Mucosa of rectum (tissue), 2 donors: Measurements from ENCODE around the gene SPRYD7.
A peak's percentile ranks its signal among the peaks of the same experiment; 100 is the strongest.
"Not testable (repeated sequence)": the region's sequence is repeated elsewhere in the genome, so short reads cannot be mapped to it uniquely, and the experiment has no call there.

Experiments used
- H3K27ac ChIP-seq, 2 donors: one replicate each; pipeline ENCODE4 v1.7.0; 2013; ENCODE audit warnings: inconsistent platforms in 2 of 2, low read depth in 2 of 2, low read length in 2 of 2
- H3K27me3 ChIP-seq, 2 donors: one replicate each; pipeline ENCODE4 v1.7.0; 2013; ENCODE audit warnings: low read length in 2 of 2; ENCODE audit not compliant: control insufficient read depth in 2 of 2, insufficient read depth in 2 of 2
- H3K36me3 ChIP-seq, 2 donors: one replicate each; pipeline ENCODE4 v1.7.0; 2013; ENCODE audit warnings: low read length in 2 of 2; ENCODE audit not compliant: control insufficient read depth in 2 of 2, insufficient read depth in 2 of 2
- H3K4me1 ChIP-seq, 2 donors: one replicate each; pipeline ENCODE4 v1.7.0; 2013; ENCODE audit warnings: low read length in 2 of 2, mild to moderate bottlenecking in 1 of 2; ENCODE audit not compliant: control insufficient read depth in 2 of 2, insufficient read depth in 2 of 2
- H3K4me3 ChIP-seq, 2 donors: one replicate each; pipeline ENCODE4 v1.7.0; 2013; ENCODE audit warnings: low read length in 2 of 2
- H3K9ac ChIP-seq, 2 donors: one replicate each; pipeline ENCODE4 v1.7.0; 2013; ENCODE audit warnings: low read length in 2 of 2, low read depth in 1 of 2, mild to moderate bottlenecking in 1 of 2
- H3K9me3 ChIP-seq, 2 donors: one replicate each; pipeline ENCODE4 v1.7.0; 2013; ENCODE audit warnings: low read length in 2 of 2; ENCODE audit not compliant: control insufficient read depth in 2 of 2
- donor health status: healthy.
- donor health status: Normal muscosa, but diverticular disease.

The SPRYD7 gene

GRCh38 chr13:49954674-49955455, 18.7 kb upstream of the SPRYD7 start:
- Histone ChIP-seq H3K27ac (peak overlapping the region; percentile 82 to 89), H3K9ac (peak overlapping the region in 1 of 2 donors; percentile 31), H3K27me3 (no peaks in the 10 kb centered on the region), H3K36me3 (no peaks in the 10 kb centered on the region), H3K4me3 (peak overlapping the region; percentile 7 to 37), H3K9me3 (no peaks in the 10 kb centered on the region), H3K4me1 (peaks cover 10 to 19% of the 10 kb centered on the region in 2 donors)

DNA sequence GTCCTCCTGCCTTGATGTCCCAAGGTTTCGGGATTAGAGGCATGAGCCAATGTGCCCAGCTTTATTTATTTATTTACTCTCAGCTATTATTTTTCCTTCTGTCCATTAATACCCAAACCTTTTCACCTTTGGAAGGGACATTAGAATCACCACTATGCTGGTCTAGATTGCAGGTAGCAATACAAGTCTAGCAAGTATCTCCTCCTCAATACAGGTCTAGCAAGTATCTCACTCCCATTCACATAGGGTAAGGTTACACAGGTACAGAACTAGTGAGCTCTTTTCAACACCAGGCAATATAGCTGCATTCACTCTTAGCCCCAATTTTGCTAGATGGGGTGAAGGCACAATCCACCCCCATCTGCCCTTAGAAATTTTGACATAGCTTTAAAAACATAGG, 17.4 kb upstream of the SPRYD7 start:
- no peaks in the 10 kb centered on the region for H3K27me3 ChIP-seq
- H3K4me3 ChIP-seq: no peak overlapping the region
- H3K4me1 ChIP-seq: peaks cover 10 to 19% of the 10 kb centered on the region in 2 donors
- no peak overlapping the region for H3K27ac ChIP-seq
- H3K9ac ChIP-seq: no peak overlapping the region
- no peaks in the 10 kb centered on the region for H3K36me3 ChIP-seq
- no peaks in the 10 kb centered on the region for H3K9me3 ChIP-seq

GRCh38 chr13:49951754-49952535, 15.8 kb upstream of the SPRYD7 start:
- H3K27ac ChIP-seq: peak overlapping the region; percentile 56 to 80
- peaks cover 10 to 19% of the 10 kb centered on the region in 2 donors for H3K4me1 ChIP-seq
- H3K4me3 ChIP-seq: no peak overlapping the region
- no peaks in the 10 kb centered on the region for H3K36me3 ChIP-seq
- H3K9me3 ChIP-seq: no peaks in the 10 kb centered on the region
- H3K27me3 ChIP-seq: no peaks in the 10 kb centered on the region
- no peak overlapping the region for H3K9ac ChIP-seq

- H3K27me3 ChIP-seq, H3K9ac ChIP-seq, H3K27ac ChIP-seq, H3K36me3 ChIP-seq, H3K4me1 ChIP-seq, H3K4me3 ChIP-seq, H3K9me3 ChIP-seq: not testable (repeated sequence)
Observed at GRCh38 chr13:49948777-49949270, 12.7 kb upstream of the SPRYD7 start.

DNA sequence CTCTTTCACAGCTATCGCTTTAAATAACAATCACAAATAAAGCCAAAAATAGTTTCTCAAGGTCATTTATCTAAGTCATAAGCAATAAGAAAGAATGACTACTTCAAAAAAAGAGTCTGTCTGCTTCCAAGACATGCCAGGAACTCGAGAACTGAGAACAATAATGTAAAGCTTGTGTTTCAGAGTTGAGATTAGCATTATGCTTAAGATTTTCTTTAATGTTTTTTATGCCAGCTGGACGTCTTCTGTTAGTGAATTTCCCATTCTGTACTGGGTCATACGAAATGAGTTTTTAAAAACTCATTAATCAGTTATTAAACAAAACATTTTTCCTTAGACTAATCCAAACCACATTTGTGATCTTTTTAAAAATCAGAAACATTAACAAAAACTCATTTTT, 3.2 kb upstream of the SPRYD7 start:
- Histone ChIP-seq H3K4me1 (peaks cover 11 to 25% of the 10 kb centered on the region in 2 donors), H3K36me3 (no peaks in the 10 kb centered on the region), H3K9ac (peak overlapping the region in 1 of 2 donors; percentile 63), H3K27ac (peak overlapping the region; percentile 75 to 89), H3K27me3 (no peaks in the 10 kb centered on the region), H3K4me3 (peak overlapping the region; percentile 17 to 45), H3K9me3 (no peaks in the 10 kb centered on the region)

DNA sequence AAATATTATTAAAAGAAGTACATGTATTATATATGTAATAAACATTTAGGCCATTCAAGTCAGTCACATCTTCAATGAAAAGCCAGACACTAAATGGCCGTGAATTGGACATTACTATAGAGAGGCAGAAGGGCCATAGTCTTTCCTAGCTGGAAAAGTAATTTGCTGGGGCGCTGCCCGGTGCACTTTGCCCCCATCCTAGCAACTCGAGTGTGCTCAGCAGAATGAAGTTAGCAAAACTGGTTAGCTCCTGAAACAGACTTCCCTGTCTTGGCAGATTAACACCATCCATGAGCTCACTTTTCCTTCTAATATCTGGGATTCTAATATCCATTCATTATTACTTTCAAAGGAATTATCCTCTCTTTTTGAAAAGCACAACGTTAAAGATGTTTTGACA, 2.8 kb upstream of the SPRYD7 start:
- Histone ChIP-seq H3K27ac (peak overlapping the region; percentile 88 to 89), H3K9ac (peak overlapping the region in 1 of 2 donors; percentile 63), H3K36me3 (no peaks in the 10 kb centered on the region), H3K27me3 (no peaks in the 10 kb centered on the region), H3K9me3 (no peaks in the 10 kb centered on the region), H3K4me3 (peak overlapping the region; percentile 17 to 45), H3K4me1 (peaks cover 11 to 25% of the 10 kb centered on the region in 2 donors)

DNA sequence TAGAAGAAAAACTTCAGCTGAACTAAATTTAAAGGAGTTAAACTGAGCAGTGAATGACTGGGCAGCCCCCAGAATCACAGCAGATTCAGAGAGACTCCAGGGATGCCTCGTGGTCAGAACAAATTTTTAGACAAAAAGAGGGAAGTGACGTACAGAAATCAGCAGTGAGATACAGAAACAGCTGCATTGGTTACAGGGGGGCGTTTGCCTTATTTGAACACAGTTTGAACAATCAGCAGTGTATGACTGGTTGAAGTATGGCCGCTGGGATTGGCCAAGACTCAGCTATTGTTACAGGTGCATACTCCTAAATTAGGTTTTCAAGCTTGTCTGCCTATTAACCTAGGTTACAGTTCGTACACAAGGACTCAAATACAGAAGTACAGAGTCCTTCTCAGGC, 2.2 kb upstream of the SPRYD7 start:
- no peaks in the 10 kb centered on the region for H3K36me3 ChIP-seq
- peak overlapping the region; percentile 88 for H3K27ac ChIP-seq
- H3K4me1 ChIP-seq: peaks cover 11 to 25% of the 10 kb centered on the region in 2 donors
- H3K9me3 ChIP-seq: no peaks in the 10 kb centered on the region
- peak overlapping the region; percentile 17 to 27 for H3K4me3 ChIP-seq
- peak overlapping the region; percentile 24 to 53 for H3K9ac ChIP-seq
- H3K27me3 ChIP-seq: no peaks in the 10 kb centered on the region

- no peaks in the 10 kb centered on the region for H3K9me3 ChIP-seq
- peak overlapping the region; percentile 89 to 95 for H3K4me3 ChIP-seq
- H3K4me1 ChIP-seq: peaks cover 11 to 25% of the 10 kb centered on the region in 2 donors
- H3K9ac ChIP-seq: peak overlapping the region; percentile 77 to 79
- H3K27me3 ChIP-seq: no peaks in the 10 kb centered on the region
- peak overlapping the region; percentile 88 for H3K27ac ChIP-seq
- H3K36me3 ChIP-seq: no peaks in the 10 kb centered on the region
Observed at GRCh38 chr13:49936968-49937273, 781 bp upstream of the SPRYD7 start.

DNA sequence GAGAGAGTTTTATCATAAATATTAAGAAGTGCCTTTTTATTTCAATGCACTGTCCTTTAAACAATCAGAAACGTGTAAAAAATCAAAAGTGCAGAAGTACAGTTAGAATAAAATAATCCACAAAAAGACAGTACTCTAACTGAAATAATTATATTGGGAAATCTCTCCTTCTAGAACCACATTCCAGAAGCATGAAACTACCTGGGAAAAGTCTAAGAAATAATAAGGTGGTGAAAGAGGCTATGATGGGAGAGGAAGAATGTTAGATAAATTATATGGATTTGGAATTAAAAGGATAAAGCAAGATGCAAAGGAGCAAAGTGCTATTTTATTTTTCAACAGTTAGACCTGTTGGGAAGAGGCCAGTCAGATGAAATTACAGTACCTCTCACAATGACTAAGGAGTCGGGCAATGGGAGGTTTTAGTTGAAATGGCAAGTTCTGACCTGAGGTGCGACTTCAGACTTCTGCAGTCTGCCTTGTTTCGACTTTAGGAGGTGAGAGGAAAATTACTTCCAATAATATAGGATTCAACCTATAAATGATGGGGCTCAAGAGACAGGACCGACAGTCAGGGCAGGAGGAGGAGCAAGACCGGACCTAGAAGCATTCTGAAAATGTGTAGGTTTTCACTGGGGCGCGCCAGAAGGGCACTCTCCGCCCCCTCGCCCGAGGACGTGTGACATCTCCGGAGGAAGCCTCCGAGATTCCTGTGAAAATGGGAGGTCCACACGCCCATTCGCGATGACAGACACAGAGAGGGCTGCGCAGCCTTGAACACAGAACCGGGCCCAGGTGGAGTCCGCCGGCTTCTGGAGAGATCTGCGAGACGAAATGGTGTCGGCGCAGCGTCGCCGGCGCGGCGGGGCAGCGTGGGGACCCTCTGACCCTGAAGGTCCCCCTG, 717 bp downstream of the SPRYD7 start:
- H3K27me3 ChIP-seq: no peaks in the 10 kb centered on the region
- H3K9me3 ChIP-seq: no peaks in the 10 kb centered on the region
- H3K4me3 ChIP-seq: peak overlapping the region; percentile 89 to 95
- H3K9ac ChIP-seq: peak overlapping the region; percentile 83 to 87
- H3K27ac ChIP-seq: peak overlapping the region; percentile 85 to 88
- H3K36me3 ChIP-seq: no peaks in the 10 kb centered on the region
- H3K4me1 ChIP-seq: peaks cover 11 to 25% of the 10 kb centered on the region in 2 donors
